ENCODE results near the gene SDCBP2. TPM values are rescaled to one million over a fixed set of nuclear protein-coding genes. Genes with fewer than 3 reads are reported as not detected.

Gene SDCBP2
- total RNA-seq, 1 donor from 2014 or later = 10.9 TPM

DNA sequence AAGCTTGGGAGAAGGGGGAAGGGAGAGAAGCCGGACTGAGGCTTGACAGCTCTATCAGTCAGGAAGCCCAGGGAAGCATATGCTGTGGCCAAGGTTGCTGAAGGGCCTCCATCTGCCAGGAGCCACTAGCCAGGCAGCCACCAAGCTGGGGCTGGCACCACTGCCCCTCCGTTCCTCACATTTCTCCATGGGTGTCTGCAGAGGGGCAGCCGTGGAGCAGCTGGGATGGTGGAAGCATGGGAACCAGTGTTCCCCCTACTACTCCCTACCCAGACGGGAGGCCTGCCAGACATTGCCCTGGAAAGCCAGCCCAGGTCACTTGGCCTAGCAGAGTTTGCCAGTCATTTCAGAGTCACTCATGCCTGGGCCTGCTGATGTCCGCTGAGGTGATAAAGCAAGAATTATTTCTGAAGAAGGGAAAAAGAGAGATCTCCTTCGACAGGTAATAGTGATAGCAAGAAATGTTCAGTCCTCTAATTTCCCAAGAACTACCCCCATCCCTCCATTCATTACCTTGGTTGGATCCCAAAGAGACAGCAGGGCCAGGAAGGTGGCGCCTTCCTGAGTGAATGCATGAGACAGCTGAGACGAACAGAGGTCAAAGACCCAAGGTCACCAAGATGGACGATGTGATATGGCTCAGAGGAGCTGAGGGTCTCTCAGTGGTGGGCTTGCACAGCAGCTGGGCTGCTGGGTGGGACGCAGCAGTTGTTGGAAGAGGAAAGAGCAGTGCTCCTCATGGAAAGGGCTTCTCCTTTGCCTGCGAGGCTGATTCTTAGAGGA, 41.0 kb downstream of the SDCBP2 start:
- H3K9me3 ChIP-seq = no peaks in the 10 kb centered on the region
- H3K27me3 ChIP-seq = no peaks in the 10 kb centered on the region
- no peaks in the 10 kb centered on the region for H3K4me1 ChIP-seq
- DNase-seq (no peak), ATAC-seq (no peak)
- H3K36me3 ChIP-seq = no peaks in the 10 kb centered on the region
- no peak overlapping the region for H3K27ac ChIP-seq
- intact Hi-C loops (cut with DNase I) = no loop called here
- TF ChIP-seq, protein P1, sequence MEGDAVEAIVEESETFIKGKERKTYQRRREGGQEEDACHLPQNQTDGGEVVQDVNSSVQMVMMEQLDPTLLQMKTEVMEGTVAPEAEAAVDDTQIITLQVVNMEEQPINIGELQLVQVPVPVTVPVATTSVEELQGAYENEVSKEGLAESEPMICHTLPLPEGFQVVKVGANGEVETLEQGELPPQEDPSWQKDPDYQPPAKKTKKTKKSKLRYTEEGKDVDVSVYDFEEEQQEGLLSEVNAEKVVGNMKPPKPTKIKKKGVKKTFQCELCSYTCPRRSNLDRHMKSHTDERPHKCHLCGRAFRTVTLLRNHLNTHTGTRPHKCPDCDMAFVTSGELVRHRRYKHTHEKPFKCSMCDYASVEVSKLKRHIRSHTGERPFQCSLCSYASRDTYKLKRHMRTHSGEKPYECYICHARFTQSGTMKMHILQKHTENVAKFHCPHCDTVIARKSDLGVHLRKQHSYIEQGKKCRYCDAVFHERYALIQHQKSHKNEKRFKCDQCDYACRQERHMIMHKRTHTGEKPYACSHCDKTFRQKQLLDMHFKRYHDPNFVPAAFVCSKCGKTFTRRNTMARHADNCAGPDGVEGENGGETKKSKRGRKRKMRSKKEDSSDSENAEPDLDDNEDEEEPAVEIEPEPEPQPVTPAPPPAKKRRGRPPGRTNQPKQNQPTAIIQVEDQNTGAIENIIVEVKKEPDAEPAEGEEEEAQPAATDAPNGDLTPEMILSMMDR (IDR thresholded peaks at IDR 0.05) = no peak
- H3K4me3 ChIP-seq = no peak overlapping the region

GRCh38 chr20:1287306-1287705, 41.6 kb downstream of the SDCBP2 start:
- no peaks in the 10 kb centered on the region for H3K36me3 ChIP-seq
- H3K9me3 ChIP-seq = no peaks in the 10 kb centered on the region
- H3K4me1 ChIP-seq = no peaks in the 10 kb centered on the region
- H3K27ac ChIP-seq = no peak overlapping the region
- TF ChIP-seq, protein P1 (IDR thresholded peaks at IDR 0.05) = no peak
- DNase-seq (no peak), ATAC-seq (no peak)
- no peaks in the 10 kb centered on the region for H3K27me3 ChIP-seq
- no peak overlapping the region for H3K4me3 ChIP-seq
- intact Hi-C loops (cut with DNase I) = no loop called here

DNA sequence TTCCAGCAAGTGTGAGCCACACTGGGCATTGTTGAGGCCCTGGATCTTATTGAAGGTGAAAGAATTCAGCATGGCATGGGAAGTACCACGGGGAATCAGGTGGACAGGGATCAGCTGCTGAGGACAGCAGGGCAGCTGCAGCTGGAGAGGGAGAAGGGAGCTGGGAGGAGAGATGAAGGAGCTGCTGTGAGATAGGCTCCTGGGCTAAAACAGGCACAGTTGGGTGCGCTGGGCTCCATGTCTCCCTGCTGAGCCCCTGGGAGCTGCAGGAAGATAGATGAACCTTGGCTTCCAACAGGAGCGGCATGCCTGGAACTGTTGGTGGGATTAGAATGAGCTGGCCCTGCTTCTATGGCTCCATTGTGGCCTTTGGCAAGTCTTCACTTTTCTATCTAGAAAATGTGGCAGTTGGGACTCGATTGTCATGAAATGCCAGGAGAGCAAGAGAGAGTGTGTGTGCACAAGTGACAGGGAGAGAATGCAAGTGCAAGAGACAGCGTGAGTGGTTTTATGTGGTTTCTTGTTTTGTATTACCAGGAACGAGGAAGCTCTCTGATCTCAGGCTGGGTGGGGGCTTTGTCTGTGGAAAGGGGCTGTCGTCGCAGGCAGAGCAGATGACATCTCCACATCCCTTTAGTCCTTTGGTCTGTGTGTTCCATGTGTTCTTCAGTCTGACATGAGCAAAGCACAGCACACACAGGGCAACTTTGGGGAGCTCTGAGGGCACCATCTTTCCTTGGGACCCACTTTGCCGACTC, 42.5 kb downstream of the SDCBP2 start:
- no peak for DNase-seq
- Histone ChIP-seq H3K27ac (no peak overlapping the region), H3K4me1 (peaks cover 5% of the 10 kb centered on the region), H3K36me3 (no peaks in the 10 kb centered on the region), H3K27me3 (no peaks in the 10 kb centered on the region), H3K4me3 (no peak overlapping the region), H3K9me3 (no peaks in the 10 kb centered on the region)
- intact Hi-C loops (cut with DNase I) = no loop called here
- TF ChIP-seq, protein P1 (IDR thresholded peaks at IDR 0.05) = no peak
- ATAC-seq = no peak

DNA sequence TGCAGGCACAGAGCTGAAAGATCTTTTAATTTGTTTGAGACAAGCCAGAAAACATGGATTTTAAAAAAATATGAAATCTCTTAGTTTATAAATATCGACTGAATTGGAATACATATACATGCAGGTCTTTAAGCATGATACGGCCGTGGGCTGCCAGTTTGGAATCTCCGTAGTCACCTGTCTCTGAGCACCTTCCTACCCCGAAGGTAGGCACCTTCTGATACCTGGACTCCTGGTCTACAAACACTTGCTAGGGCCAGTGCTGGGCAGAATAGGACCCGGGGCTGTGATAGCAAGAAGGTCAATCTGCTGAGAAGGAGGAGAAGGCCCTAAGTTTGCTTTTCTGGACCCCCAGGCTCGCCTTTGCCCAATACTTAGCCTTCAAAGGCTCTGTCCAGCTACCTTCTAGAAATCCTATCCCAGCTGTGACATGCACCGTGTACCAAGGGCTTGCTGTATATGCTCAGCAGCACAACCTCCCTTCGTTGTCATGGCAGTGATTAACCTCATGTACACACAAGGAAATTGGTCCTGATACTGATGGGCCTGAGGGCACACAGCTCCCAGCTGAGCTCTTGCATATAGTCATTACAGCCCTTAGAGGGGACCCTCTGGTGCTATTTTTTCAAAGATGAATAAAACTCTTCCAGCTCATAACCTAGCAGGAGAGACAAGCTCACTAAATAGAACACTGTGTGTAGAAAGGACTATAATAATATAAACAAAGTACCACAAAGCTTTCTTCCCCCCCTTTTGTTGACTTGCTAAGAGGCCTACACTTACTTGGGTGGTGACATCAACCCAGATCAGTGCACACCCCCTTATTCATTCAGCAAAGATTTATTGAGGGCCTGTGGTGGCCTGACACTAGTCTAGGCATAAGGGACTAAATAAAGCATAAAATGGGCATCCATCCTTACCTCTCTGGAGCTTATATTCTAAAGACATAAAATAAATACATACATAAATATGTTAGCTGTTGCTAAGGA, 45.1 kb downstream of the SDCBP2 start:
- DNase-seq = no peak

GRCh38 chr20:1282966-1283365, 46.0 kb downstream of the SDCBP2 start:
- H3K4me1 ChIP-seq = peaks cover 5% of the 10 kb centered on the region
- no peak overlapping the region for H3K27ac ChIP-seq
- TF ChIP-seq, protein P1 (IDR thresholded peaks at IDR 0.05) = no peak
- intact Hi-C loops (cut with DNase I) = no loop called here
- no peaks in the 10 kb centered on the region for H3K27me3 ChIP-seq
- ATAC-seq (no peak), DNase-seq (no peak)
- no peaks in the 10 kb centered on the region for H3K36me3 ChIP-seq
- H3K9me3 ChIP-seq = no peaks in the 10 kb centered on the region
- no peak overlapping the region for H3K4me3 ChIP-seq

More for the DNA sequence above, 45.1 kb downstream of the SDCBP2 start:
- no peak for ATAC-seq
- Histone ChIP-seq H3K9me3 (no peaks in the 10 kb centered on the region), H3K36me3 (no peaks in the 10 kb centered on the region), H3K4me3 (no peak overlapping the region), H3K27ac (no peak overlapping the region), H3K4me1 (peaks cover 5% of the 10 kb centered on the region), H3K27me3 (no peaks in the 10 kb centered on the region)
- TF ChIP-seq, protein P1 (IDR thresholded peaks at IDR 0.05) = no peak
- intact Hi-C loops (cut with DNase I) = no loop called here

Data from upper lobe of right lung (tissue), 1 donor.